Measurements from ENCODE around the gene EP400.
A peak's percentile ranks its signal among the peaks of the same experiment; 100 is the strongest.
"Not testable (repeated sequence)": the region's sequence is repeated elsewhere in the genome, so short reads cannot be mapped to it uniquely, and the experiment has no call there.

The EP400 gene

DNA sequence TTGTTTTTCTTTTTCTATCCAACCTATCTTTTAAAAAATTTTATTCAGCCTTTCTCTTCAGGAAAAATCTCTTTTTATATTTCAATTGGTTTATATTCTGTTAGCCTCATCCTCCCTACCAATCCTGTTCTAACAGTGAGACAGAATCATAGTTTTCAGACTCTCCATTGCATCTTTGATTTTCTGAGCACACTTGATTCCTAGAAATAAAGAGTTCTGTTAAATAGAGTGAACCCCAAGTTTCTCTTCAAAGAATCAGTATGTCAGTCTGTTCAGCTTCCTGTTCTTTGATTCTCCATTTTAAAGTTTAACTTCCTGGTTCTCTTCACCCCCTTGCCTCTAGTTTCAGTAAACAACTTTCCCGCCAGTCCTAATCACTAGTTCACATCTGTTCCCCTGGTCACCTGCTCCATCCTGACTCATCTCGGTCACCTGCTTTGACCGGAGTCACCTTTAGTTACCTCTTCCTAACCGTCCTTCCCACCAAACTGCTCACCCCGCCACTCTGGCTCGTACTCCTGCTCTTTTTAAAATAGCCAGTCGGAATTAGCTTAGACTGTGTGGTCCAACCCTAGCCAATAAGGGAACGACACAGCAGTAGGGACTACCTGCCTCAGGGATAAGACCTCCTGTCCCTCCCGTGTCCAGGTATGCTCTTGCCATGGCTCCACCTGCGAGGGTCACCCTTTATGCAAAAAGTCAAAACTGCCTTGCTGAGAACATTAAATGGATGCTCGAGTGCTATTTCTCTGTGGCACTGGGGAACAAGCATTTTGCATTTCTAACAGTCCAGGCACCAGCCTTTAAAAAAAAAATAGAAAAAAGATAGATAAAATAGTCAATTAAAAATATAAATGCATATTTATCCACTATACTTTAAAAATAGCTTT is 146.0 kb downstream of the EP400 start:
- peak in 1 of 5 donors; percentile 28 for DNase-seq

DNA sequence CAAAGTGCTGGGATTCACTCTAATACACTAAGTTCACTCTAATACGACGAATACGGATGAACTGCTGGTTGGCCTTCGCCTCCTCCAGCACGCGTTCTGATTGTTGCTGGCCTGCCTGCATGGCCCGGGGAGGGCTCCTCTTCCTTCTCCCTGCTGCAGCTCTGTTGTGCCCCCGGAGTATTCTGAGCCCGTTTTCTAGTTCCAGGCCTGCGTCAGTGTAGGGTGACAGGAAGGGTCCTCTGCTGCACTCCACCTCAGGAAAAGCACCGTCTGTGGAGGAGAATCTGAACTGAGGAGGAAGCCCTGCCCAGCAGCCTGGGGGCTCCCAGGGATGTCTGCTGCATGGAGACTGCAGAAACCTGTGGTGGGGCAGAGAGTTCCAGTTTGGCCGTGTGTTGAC is 150.0 kb downstream of the EP400 start:
- DNase-seq: no peak

DNA sequence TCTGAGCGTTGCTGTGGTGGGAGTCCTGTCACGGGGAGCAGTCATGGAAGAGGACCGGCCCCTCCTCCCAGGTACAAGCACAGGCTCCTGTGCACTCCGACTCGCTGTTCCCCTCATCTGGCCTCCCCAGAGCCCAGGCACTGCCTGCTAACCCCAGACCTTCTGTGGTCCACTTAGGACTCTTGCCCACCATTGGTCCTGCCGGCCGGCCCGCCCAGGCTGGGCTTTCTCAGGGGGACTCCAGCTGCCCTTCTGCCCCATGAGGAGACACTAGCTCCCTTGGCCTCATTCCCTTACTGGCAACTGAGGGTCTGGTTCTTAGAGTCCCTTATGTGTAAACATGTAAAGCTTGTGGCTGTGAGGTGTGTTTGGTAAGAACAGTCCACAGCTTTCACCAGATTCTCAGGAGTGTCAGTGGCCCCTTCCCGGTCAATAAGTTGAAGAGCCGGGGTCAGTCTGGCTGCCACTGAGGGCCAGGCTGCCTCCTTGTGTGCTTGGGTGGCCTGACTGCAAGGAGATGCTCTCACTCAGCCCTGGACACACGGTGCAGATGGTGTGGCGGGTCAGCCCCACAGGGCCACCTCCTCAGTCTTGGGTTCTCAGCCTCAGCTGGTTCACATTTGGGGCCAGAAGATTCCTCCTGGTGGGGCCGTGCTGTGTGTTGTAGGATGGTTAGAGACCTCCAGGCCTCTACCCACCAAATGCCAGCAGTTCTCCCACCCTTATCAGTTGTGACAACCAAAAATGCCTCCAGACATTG is 150.7 kb downstream of the EP400 start:
- no peak for DNase-seq

DNA sequence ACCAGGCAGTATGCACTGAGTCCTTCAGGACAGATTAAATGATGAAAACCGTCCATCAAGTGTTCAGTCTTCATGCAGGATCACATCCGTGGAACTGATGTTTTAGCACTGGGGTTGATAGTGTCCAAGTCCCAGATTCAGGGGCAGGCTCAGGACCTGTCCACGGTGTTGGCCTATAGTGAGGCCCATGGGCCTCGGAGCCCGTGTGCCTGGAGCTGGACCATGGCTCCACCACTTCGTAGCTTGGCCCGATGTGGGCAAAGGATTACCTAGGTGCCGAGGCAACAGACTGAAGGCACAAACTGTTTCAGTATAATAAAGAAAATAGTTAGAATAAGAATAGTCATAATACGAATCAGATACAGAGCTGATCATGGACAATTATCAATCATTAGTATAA is 152.6 kb downstream of the EP400 start:
- DNase-seq: no peak

DNA sequence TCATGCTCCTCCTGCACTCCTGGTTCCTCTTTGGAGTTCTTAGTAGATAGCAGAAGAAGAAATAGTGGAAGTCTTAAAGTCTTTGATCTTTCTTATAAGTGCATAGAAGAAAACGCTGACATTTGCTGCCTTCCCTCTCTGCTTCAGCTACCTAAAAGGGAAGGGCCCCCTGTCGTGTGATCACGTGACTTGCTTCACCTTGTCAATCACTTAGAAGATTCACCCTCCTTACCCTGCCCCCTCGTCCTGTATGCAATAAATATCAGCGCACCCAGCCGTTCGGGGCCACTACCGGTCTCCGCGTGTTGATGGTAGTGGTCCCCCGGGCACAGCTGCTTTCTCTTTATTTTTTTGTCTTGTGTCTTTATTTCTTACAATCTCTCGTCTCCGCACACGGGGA is 153.3 kb downstream of the EP400 start:
- not testable (repeated sequence) for DNase-seq

DNA sequence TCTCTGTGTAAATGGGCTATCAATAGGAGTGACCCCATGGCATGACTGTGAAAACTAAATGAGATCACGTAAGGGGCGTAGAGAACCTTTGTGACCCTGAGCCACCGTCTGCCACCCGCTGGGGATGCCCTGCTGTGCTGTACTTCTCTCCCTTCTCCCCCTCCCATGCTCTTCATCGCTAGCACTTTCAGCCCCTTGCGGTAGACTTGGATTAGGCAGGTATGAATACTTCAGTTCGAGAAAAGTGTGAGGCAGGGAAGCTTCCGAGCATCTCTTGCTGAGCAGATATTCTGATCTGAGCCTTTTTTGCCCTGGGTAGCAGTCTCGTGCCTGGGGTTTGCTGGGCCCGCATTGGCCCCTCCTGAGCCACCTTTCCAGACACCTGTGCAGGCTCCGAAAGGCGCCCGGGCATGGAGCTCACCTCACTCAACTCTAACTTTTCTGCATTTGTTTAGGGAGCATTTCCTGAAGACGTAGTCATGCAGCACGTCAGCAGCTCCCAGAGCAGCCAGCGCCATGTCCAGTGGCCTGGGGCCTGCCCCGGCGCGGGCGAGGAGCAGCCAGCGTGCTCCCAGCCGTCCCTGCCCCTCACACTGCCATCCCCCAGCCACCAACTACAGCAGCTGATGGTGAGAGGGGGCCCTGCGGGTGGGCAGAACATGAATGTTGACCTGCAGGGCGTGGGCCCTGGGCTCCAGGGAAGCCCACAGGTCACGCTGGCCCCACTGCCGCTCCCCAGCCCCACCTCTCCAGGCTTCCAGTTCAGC is 154.0 kb downstream of the EP400 start:
- DNase-seq: no peak

DNA sequence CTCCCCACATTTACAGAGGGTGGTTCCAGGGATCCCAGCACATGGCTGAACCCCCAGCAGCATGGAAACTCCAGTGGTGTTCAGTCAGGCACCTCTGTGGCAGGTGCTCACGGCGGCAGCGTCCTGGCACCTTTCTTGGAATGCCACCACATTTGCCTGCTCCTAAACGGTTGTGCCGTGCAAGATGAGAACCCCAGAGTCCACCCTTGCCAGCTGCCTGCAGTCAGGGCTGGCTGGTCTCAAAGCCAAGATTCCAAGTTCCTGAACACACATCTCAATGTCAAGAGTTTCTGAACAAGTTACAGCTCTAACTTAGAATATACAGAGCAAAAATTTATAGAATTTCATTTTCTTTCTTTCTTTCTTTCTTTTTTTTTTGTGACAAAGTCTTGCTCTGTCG is 155.7 kb downstream of the EP400 start:
- no peak for DNase-seq

DNA sequence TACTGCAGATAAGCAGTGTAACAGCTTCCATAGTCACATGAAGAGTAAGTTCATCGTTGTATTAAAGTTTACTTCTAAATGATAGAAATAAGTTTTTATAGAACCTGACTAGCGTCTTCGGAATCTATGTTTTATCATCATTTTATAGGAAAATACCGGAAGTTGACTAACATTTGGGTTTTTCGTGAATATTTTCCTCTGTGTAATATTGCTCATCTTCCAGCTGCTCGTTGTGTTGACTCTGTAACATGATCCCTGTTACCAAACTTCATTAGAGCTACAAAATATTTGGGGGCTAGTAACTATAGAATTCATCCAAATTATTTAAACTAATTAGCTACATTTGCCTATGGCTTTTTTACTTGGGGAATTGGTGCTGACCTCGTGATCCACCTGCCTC is 157.2 kb downstream of the EP400 start:
- no peak for DNase-seq

DNA sequence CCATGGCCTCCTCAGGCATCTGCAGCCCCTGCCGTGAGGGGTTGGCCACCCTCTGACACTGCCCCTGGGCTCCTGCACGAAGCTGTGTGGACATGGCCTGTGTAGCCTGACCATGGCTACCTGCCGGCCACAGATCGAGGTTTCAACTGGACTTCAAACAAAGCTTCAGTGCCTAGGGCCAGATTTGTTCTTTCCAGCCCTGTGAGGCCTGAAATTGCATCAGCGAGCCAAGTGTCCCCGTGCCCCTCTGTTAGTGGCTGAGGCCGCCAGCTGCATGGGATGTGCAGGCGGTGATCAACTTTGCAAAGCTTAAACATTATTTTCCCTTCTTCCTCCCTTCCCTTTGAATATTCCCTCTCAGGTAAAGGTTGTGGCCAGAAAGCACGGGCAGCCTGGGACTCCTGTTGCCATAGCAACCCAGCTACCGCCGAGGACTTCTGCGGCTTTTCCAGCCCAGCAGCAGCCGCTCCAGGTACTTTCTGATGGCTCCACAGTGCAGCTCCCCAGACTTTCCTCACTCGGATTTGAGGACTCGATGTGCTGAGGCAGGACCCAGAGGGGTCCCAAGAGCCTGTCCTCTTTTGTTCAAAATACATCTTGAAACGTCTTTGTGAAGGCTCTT is 158.6 kb downstream of the EP400 start:
- DNase-seq: no peak

DNA sequence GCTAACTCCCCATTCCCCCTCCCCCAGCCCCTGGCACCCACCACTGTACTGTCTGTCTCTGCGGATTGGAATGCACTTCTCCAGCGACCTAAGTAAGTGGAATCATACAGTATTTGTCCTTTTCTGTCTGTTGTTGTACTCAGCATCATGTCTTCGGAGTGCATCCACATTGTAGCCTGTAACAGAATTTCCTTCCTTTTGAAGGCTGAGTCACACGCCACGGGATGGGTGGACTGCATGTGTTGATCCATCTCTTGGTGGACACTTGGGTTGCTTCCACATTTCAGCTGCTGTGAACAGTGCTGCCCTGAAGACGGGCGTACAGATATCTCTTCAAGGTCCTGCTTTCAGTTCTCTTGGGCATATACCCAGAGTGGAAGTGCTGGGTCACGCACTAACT is 160.0 kb downstream of the EP400 start:
- DNase-seq: no peak

DNA sequence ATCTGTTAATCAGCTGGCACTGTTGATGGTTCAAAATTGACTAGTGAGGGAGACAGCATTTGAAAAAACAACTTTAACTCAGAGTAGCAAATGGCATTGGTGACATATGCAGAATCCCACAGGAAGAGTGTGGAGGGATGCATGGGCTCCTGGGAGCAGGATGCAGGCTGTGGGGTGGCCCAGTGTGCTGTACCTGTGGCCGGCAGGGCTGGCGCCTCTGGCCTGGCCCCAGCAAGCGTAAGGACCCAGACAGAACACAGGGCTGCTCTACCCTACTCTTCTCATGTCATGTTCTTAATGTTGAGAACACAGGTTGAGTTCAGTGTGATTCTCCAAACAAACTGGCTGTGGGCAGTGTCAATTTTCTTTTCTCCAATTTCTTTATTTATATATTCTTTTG is 160.9 kb downstream of the EP400 start:
- DNase-seq: no peak

DNA sequence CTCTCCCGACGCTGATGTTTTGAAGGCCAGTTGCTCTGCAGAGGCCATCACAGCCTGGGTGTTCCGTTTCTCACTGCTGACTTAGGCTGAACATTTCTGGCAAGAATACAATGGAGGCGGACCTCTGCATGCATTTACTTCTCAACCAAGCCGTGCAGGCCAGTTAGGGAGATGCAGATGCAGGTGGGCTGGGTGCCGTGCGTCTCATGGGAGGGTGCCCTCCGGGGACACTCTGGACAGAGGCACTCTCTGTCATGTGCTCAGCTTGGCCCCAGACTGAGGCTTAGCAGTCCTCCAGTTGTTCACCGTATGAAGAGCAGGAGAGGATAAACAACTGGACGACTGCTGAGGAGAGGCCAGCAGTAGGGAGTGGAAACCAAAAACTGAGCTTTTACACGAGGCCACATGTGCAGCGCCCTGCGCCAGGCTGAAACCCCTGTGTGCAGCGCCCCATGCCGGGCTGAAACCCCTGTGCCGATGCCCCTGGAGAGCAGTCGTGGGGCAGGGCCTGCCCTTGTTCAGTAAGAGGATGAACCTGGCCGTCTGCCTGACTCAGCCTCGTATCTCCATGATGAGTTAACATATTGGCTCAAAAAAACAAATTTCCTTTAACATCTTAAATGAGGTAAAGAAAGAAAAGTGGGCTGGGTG is 162.0 kb downstream of the EP400 start:
- DNase-seq: no peak

DNA sequence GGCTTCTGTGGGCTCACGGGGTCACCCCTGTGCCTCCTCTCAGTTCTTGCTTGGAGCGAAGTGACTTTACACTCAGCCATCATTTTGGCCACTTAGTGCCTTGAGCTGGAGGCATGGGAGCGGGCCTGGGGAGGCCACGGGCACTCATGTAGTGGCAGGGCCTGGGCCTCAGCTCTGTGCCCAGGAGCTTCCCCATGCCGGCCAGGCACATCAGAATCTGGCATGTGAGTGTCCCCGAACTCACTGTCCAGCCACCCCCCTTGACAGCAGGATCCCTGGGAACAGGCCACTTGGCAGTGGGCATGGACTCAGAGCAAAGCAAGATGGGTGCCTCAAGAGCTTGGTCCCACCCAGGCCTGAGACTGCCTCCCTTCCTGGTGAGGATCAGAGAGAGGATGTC is 164.9 kb downstream of the EP400 start:
- no peak for DNase-seq

DNA sequence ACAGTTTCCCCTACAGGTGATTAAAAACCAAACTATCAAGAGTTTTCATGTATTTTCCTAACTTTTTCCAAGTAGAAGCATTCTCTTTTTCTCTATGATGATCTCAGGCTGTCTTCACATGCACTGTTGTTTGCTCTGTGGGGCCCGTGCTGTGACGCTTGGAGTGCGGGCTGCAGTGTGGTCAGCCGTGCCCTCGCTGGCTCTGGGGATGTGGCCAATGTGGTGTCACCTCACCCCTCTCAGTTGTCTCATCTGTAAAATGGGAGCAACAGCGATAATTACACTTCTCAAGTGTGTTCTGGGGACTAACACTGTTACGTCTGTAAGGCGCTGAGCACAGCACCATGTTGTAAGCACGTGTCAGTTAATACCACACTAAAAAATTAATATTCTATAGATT is 165.8 kb downstream of the EP400 start:
- DNase-seq: no peak

DNA sequence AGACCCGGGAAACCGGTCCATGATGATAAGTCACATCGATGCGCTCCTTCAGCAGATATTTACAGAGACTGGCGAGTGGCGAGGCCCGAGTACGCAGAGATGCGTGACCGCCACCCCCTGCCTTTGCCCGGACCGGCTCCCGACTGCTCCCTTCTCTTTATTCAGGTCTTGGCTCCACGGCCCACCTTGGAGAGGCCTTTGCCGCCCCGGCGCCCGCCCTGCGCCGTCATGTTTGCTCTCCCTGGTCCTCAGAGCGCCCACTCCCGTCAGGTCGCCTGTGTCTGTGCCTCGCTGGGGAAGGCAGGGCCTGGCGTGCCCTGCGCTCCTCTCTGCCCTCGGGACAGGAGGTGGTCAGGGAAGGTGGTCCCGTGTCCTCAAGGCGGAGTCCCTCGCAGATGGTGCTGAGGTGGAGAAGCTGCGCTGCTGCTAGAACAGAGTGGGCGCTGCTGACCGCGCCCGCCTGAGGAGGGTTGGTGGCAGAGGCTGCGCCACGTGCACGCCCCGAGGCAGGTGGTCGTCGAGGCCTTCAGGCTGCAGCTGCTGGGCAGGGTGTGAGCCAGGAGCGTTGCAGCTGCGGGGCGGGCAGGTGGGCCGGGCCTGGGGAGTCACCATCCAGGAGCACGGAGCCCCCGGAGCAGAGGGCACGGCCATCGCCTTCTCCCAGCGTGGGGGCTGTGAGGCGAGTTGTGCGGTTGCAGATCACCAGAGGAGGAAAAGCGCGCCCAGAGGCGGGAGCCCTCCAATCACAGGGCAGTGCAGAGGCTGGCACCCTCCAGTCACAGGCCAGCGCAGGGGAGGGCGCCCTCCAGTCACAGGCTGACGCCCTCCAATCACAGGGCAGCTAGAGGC is 167.2 kb downstream of the EP400 start:
- no peak for DNase-seq

DNA sequence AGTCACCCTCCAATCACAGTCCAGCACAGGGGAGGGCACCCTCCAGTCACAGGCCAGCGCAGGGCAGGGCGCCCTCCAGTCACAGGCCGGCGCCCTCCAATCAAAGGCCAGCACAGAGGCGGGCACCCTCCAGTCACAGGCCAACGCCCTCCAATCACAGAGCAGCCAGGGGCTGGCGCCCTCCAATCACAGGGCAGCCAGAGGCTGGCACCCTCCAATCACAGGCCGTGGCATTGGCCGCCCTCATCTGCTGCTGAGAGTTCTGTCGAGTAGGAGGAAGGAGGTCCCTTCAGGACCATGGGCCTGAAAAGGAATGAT is 167.8 kb downstream of the EP400 start:
- no peak for DNase-seq

DNA sequence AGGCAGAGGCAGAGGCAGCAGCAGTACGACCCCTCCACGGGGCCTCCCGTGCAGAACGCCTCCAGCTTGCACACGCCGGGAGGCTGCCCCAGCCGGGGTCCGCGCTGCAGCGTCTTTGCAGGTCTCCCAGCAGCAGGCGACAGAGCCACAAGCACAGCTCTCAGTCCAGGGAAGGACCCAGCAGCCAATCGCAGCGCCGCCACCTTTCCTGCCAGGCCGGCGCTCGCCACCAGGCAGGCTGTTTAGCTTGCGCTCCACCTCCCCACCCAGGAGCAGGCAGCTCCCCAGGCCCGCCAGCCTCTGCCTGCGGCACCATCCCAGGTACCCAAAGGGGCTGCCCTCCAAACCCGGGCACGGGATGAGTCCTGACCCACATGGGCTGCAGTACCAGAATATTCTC is 169.1 kb downstream of the EP400 start:
- no peak for DNase-seq

DNA sequence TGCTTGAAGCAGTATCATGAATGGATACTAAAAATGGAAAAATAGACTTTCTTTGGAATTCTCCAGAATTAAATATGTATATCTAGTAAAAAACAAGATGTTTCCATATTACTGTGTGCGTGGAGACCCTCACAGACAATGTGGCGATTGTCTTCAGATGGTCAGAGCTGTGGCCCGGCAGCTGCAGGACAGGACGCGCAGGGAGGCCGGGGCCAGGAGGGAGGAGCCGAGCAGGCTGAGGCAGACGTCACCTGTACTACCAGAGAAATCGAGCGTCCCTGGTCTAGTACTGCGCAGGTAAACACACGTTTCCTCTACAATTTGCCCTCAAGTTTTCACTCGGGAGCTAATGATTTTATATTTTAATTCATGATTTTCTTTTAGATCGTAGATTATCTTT is 171.5 kb downstream of the EP400 start:
- DNase-seq: no peak

DNA sequence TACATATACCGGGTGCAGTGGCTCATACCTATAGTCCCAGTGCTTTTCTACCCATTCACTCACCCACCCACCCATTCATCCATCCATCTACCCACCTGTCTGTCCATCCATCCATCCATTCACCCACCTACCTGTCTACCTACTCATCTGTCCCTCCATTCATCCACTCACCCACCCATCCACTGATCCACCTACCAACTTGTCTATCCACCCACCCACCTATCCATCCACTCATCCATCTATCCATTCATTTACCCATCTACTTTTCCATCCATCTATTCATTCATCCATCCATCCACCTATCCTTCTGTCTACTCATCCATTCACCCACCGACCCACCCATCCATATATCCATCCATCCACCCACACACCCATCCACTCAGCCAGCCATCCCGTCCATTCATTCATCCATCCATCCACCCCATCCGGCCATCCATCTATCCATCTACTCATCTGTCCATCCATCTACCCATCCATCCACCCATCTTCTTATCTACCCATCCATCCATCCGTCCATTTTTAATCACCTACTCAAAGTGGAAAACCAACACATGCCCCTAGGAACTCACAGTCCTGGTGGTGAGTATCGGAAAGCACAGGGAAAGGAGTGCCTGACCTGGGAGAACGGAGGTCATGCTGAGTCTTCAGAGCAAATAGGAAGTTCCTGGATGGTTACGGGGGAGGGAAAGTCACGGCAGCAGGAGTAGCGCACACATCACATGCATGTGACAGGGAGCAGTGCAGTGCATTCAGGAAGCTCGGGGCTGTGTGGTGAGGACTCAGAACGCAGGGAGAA is 174.4 kb downstream of the EP400 start:
- DNase-seq: no peak

DNA sequence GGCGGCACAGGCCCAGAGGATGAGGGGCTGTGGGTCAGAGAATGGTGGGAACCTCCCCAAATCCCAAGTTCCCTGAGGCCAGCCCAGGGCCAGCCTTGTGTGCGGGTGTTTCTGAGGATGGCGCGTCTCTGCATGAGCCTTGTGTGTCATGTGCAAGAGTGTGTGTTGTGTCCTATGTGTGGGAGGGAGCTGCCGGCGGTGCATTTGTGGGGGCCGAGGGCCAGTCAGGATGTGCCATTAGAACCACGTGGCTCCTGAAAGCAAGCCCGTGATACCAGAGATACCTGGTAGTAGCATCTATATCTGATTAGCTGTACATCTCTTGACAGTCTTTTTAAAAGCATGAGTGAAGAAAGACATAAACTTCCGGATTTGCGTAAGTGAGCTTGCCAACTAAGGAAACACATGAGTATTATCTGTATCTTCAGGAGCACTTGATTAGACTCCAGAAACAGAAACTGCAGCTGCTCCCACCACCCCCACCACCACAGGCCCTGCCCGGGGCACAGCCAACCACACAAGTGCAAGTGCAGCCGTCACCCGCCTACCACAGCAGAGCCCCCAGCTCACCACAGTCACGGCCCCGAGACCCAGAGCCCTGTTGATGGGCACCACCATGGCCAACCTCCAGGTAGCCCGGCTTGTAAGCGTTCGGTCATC is 175.2 kb downstream of the EP400 start:
- no peak for DNase-seq

Measured in T-helper 1 cell (primary cell).